ENCODE measurements around the gene DLEC1.

DNA sequence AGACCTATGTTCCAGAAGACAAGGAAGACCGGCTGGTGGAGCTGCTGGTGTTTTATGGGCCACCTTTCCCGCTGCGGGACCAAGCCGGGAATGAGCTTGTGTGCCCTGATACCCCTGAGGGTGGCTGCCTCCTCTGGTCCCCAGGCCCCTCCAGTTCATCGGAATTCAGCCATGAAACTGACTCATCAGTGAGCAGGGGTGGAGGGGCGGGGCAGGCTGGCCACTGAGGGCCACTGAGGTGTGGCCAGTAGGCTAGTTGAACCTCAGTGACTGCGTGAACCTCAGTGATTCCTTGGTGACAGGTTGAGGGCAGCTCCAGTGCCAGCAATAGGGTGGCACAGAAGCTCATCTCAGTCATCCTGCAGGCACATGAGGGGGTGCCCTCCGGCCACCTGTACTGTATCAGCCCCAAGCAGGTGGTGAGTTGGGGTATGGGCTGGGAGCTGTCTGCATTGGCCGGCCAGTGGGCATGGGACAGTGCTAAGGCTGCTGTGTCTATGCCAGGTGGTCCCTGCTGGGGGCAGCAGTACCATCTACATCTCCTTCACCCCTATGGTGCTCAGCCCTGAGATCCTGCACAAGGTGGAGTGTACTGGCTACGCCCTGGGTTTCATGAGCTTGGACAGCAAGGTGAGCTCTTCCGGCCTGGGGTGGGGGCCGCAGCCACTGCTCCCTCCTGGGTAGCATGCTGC lies 77.6 kb downstream of the DLEC1 start:
- TF ChIP-seq CTCF (IDR thresholded peaks at IDR 0.05) (no peak), POLR2A (IDR thresholded peaks at IDR 0.05) (no peak)
